ENCODE measurements around the gene IMMP2L. TPM values are rescaled to one million over a fixed set of nuclear protein-coding genes. Genes with fewer than 3 reads are reported as not detected.

Gene IMMP2L
- total RNA-seq, 1 donor, result 8.2 TPM

GRCh38 chr7:111093496-111093895 lies 468.8 kb downstream of the IMMP2L start:
- no peak overlapping the region for H3K4me3 ChIP-seq (ENCODE audit: low read depth, low read length)
- no peak for DNase-seq (ENCODE audit: low read depth)
- TF ChIP-seq, protein P1, sequence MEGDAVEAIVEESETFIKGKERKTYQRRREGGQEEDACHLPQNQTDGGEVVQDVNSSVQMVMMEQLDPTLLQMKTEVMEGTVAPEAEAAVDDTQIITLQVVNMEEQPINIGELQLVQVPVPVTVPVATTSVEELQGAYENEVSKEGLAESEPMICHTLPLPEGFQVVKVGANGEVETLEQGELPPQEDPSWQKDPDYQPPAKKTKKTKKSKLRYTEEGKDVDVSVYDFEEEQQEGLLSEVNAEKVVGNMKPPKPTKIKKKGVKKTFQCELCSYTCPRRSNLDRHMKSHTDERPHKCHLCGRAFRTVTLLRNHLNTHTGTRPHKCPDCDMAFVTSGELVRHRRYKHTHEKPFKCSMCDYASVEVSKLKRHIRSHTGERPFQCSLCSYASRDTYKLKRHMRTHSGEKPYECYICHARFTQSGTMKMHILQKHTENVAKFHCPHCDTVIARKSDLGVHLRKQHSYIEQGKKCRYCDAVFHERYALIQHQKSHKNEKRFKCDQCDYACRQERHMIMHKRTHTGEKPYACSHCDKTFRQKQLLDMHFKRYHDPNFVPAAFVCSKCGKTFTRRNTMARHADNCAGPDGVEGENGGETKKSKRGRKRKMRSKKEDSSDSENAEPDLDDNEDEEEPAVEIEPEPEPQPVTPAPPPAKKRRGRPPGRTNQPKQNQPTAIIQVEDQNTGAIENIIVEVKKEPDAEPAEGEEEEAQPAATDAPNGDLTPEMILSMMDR (IDR thresholded peaks at IDR 0.05; ENCODE audit: insufficient read depth, low read depth, low read length), result no peak

DNA sequence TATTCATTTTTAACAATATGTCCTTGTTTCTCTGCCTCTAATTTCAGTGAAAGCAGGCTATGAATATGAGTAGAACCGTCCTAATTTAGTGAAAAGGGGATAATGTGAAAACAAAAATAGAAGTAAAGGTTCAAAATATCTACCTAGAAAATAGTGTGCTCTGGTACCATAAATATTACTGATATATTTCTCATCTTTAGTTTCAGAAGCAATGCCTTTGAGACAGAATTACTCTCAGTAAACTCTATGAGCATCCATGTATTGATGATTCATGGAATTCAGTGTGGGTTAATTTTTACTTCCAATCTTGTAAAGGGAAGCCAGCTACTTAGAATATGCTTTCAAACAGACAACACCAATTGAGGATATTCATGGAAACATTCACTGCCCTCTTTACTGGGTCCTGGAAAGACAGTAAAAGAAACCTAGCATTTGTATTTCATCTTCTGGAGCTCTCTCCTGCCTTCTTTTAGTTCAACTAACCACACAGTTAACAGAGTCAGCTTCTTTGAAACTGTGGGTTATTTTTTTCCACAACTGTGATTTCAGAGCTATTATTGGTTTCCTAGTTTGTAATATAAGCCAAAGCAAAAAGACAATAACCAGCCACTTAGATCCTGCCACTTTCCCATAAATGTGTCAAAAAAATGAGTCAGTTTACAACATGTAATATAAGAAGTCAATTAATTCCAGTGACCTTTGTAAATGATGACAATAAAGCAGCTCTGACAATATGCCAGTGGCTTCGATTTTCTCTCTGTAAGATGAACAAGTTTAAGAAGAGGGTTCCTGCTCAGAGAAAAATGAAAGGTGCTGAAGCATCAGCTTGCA lies 469.7 kb downstream of the IMMP2L start:
- DNase-seq (ENCODE audit: low read depth), result no peak
- TF ChIP-seq, protein P1 (IDR thresholded peaks at IDR 0.05; ENCODE audit: insufficient read depth, low read depth, low read length), result no peak
- no peak overlapping the region for H3K4me3 ChIP-seq (ENCODE audit: low read depth, low read length)

DNA sequence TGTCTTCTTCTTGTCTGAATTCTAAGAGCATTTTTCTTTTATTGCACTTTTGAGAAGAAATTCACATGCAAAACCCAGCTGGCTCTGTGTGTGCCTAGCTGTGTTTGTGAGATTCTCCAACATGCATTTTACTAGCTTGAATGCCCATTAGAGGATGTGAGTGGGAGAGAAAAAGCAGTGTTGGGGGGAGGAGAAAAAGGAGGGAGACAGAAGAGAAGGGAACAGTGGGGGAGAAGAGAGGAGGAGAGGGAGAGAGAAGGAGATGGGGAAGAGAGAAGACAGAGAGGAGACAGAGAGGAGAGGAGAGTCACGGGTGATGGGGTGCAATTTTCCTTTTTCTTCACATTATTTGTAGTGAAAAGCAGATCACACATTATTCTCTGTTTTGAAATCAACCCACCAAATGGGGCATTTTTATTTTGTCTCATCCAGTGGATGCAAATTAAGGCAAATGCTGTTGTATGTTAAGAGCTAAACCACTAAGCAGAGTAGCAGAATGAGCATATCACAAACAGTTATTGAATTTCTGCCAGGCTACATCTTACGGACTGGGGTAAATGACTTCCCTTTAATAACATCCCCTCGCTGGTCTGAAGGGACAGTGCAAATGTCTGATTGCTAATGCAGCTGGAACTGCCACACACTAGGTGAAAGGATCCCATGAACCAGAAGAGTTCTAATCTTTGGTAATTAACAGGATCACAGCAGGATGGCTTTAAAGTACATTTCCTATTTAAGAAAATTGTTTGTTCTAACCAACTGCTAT lies 470.5 kb downstream of the IMMP2L start:
- TF ChIP-seq, protein P1 (IDR thresholded peaks at IDR 0.05; ENCODE audit: insufficient read depth, low read depth, low read length), result no peak
- DNase-seq (ENCODE audit: low read depth), result no peak
- no peak overlapping the region for H3K4me3 ChIP-seq (ENCODE audit: low read depth, low read length)

DNA sequence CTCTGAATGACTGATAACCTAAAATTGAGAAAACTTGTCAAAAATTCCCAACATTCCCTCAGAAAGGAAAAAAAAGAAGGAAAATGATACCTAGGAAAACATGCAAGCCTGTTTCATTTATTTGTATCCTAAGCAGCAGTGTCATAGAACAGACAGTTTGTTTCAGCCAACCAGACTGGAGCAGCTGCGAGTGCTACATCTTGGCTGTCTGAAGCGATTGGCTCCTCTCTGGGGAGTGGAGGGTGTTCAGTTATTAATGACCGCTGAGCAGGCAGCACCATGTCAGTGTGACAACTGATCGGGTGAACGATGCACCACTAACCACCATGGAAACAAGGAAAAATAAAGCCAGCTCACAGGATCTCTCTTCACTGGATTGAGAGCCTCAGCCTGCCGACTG lies 471.4 kb downstream of the IMMP2L start, which contains the start of gene LRRN3:
Gene LRRN3 (plus strand): TSS at position 282 of the 400 bp plus-strand sequence. CDS start 31,646 bp downstream, outside the sequence.
- peak within 1 kb of the TSS; percentile 25 for H3K4me3 ChIP-seq (ENCODE audit: low read depth, low read length)
- TF ChIP-seq, protein P1 (IDR thresholded peaks at IDR 0.05; ENCODE audit: insufficient read depth, low read depth, low read length), result no peak
- DNase-seq (ENCODE audit: low read depth), result peak; percentile 29

GRCh38 chr7:111089822-111090426 lies 472.4 kb downstream of the IMMP2L start:
- TF ChIP-seq, protein P1 (IDR thresholded peaks at IDR 0.05; ENCODE audit: insufficient read depth, low read depth, low read length), result peak; percentile 76
- DNase-seq (ENCODE audit: low read depth), result peak; percentile 43
- no peak overlapping the region for H3K4me3 ChIP-seq (ENCODE audit: low read depth, low read length)

- TF ChIP-seq, protein P1 (IDR thresholded peaks at IDR 0.05; ENCODE audit: insufficient read depth, low read depth, low read length), result no peak
These were observed 474.0 kb downstream of the IMMP2L start for GRCh38 chr7:111088328-111088727.

More at GRCh38 chr7:111088328-111088727, 474.0 kb downstream of the IMMP2L start:
- no peak for DNase-seq (ENCODE audit: low read depth)
- no peak overlapping the region for H3K4me3 ChIP-seq (ENCODE audit: low read depth, low read length)

Measured in fibroblast of villous mesenchyme (primary cell).